Measurements from ENCODE around the gene P2RY11.

DNA sequence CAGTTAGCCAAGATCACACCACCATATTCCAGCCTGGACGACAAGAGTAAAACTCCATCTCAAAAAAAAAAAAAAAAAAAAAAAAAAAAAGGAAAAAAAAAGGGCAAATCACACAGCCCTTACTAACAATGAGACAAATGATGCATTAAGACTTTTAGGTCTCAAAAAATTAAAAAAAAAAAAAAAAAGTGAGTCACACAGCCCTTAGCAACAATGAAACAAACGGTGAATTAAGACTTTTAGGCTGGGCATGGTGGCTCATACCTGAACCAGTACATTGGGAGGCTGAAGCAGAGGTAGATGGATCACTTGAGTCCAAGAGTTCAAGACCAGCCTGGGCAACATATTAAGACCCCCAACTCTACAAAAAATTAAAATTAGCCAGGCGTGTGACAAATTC is 40.6 kb downstream of the P2RY11 start:
- TF ChIP-seq CTCF (conservative IDR thresholded peaks at IDR 0.05; ENCODE audit: low read length) = no peak
- TF ChIP-seq EZH2phosphoT487 (IDR thresholded peaks at IDR 0.05; ENCODE audit: borderline replicate concordance, low read depth, low read length) = no peak

Measured in OCI-LY7 (cell line).